Activated B cell treated with CpG ODN at 0.5 μM for 24 hours (primary cell): Measurements from ENCODE around the gene SETD3. TPM values are rescaled to one million over a fixed set of nuclear protein-coding genes. Genes with fewer than 3 reads are reported as not detected.

ENCODE experiments used
- ATAC-seq: fragments of 200-7000 bp; cut with Tn5 transposase; one replicate; pipeline ENCODE4 v1.10.0; 2021; ENCODE audit warnings: low read depth, mild to moderate bottlenecking, moderate library complexity
- CTCF ChIA-PET: fragments of 350-600 bp; sonication (Branson Sonifier 250); formaldehyde crosslinking; loops from one replicate; lab custom pipeline; 2021; ENCODE audit warnings: antibody characterized with exemption; lab: Charles Lee
- POLR2A ChIA-PET: fragments of 350-600 bp; sonication (Branson Sonifier 250); formaldehyde crosslinking; loops from one replicate; lab custom pipeline; 2021; ENCODE audit warnings: antibody characterized with exemption; lab: Charles Lee
- DNase-seq: peaks from one replicate; pipeline ENCODE4 v3.0.0; 2022
- H3K27ac Mint-ChIP-seq: one replicate; pipeline ENCODE4 v1.8.0; 2020; ENCODE audit warnings: mixed read lengths
- H3K27me3 Mint-ChIP-seq: one replicate; pipeline ENCODE4 v1.8.0; 2021; ENCODE audit warnings: mixed read lengths
- H3K36me3 Mint-ChIP-seq: one replicate; pipeline ENCODE4 v1.8.0; 2021; ENCODE audit warnings: low read depth, mixed read lengths
- H3K4me1 Mint-ChIP-seq: one replicate; pipeline ENCODE4 v1.8.0; 2021; ENCODE audit warnings: mixed read lengths
- H3K4me3 Mint-ChIP-seq: one replicate; pipeline ENCODE4 v1.8.0; 2020; ENCODE audit warnings: mild to moderate bottlenecking, mixed read lengths
- H3K9me3 Mint-ChIP-seq: one replicate; pipeline ENCODE4 v1.8.0; 2020; ENCODE audit warnings: mixed read lengths
- intact Hi-C: fragments of 100-400 bp; cut with micrococcal nuclease; formaldehyde crosslinking; loops from one replicate; pipeline ENCODE4 v1.15.1; 2024
- total RNA-seq: library from RNA; stranded (reverse); gene quantifications from 2 replicates; pipeline ENCODE4 v1.2.3, GENCODE V29; 2022
- TF ChIP-seq, protein P1 (sequence below): fragments of 200-600 bp; IDR thresholded peaks from one replicate; pipeline ENCODE4 v1.8.0; 2022; ENCODE audit warnings: antibody characterized with exemption, mild to moderate bottlenecking

The SETD3 gene
- total RNA-seq, 1 donor from 2014 or later = 31.9 TPM

DNA sequence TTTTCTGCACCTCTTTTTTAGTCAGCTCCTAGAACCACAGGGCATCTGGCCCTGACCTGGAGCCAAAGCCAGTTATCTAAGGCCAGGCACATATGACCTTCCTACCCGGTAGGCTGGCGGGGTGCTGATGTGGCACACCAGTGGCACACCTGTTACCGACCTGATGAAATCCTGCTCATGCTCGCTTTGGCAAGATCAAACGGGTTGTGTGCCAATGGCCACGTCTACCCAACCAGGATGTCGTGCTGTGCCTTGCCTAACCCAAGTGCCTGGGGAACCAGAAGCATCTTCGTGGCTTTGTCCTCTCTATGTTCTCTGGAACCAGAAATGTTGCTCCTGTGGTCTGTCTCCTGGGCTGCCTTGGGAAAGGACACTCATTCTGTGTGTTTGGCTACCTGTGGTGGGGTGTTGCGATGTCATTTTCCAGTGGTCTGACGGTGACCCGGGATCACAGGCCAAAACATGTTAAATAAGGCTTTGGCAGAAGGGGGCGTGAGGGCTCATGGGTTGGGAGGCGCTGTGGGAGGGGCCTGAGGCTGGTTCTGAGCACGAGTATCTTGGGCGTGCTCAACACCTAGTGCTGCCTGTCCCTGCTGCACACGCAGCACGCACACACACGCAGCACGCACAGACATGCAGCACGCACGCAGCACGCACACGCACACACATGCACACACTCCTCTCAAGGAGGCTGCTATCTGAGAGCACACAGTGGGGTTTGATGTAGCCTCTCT is 28.4 kb upstream of the SETD3 start:
- Mint-ChIP-seq H3K27me3 (no peaks in the 10 kb centered on the region), H3K4me1 (no peaks in the 10 kb centered on the region), H3K27ac (no peak overlapping the region), H3K9me3 (no peaks in the 10 kb centered on the region), H3K36me3 (peaks cover 77% of the 10 kb centered on the region), H3K4me3 (no peak overlapping the region)
- ATAC-seq (no peak), DNase-seq (no peak)
- ChIA-PET POLR2A (no interaction called here), CTCF (no interaction called here)
- intact Hi-C loops = no loop called here
- TF ChIP-seq, protein P1, sequence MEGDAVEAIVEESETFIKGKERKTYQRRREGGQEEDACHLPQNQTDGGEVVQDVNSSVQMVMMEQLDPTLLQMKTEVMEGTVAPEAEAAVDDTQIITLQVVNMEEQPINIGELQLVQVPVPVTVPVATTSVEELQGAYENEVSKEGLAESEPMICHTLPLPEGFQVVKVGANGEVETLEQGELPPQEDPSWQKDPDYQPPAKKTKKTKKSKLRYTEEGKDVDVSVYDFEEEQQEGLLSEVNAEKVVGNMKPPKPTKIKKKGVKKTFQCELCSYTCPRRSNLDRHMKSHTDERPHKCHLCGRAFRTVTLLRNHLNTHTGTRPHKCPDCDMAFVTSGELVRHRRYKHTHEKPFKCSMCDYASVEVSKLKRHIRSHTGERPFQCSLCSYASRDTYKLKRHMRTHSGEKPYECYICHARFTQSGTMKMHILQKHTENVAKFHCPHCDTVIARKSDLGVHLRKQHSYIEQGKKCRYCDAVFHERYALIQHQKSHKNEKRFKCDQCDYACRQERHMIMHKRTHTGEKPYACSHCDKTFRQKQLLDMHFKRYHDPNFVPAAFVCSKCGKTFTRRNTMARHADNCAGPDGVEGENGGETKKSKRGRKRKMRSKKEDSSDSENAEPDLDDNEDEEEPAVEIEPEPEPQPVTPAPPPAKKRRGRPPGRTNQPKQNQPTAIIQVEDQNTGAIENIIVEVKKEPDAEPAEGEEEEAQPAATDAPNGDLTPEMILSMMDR = no peak

DNA sequence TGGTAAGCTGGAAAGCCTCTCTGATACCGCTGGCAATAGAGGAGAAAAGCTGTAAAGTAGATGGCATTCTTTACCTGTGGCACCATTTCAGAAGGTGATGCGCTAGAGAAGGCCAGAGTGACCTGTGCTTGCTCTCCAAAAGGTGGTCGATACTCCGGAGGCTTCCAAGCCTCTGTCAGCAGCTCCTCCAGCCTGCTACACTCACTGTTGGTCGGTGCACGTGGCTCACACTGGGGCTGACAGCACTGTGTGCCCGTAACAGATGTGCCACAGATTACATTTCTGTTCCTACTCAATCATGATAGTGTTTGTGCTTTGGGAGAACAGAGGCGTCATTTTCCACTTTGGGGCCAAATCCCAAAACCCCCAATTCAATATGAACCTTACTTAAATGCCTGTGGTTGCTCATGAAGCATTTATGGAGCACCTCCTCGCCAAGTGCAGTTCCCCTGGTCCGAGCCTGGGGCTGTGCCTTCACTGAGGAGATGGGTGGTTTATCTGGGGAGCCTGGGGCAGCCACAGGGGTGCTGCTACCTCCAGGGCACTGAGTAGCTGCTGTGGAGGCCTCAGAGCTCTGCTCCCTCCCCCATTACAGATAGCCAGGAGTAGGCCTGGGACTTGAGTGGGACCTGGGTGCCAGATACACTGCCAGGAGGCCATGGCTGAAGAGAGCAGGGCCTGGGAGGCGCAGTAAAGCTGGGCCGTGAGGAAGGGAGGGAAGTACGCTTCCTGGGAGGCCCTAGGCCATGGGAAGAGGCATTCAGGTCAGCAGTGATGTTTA is 27.4 kb upstream of the SETD3 start:
- H3K27me3 Mint-ChIP-seq = no peaks in the 10 kb centered on the region
- POLR2A ChIA-PET = no interaction called here

DNA sequence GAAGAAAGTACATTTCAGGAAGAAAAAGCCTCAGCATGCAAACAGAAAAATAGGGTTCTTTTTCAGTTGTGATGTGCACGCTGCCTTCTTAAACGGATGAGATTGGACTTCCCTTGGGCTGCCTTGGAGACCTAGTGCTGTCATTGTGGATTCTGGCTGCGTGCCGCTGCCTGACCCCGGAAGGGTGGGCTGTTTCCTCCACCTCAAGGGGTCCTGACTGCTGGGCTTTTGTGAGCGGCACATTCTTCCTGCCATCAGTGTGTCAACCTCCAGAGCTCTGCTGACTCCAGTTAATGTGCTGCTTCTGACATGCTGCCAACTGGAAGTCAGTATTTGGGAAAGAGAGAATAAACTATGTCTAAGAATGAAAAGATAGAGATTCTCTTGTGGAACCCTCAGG is 25.6 kb upstream of the SETD3 start:
- no peak for ATAC-seq
- POLR2A ChIA-PET = no interaction called here

More for the DNA sequence above, 27.4 kb upstream of the SETD3 start:
- no peak for DNase-seq
- H3K4me3 Mint-ChIP-seq = no peak overlapping the region
- TF ChIP-seq, protein P1 = no peak
- H3K9me3 Mint-ChIP-seq = no peaks in the 10 kb centered on the region
- peaks cover 83% of the 10 kb centered on the region for H3K36me3 Mint-ChIP-seq
- ATAC-seq = no peak
- intact Hi-C loops = no loop called here
- no peaks in the 10 kb centered on the region for H3K4me1 Mint-ChIP-seq
- CTCF ChIA-PET = no interaction called here
- H3K27ac Mint-ChIP-seq = no peak overlapping the region

DNA sequence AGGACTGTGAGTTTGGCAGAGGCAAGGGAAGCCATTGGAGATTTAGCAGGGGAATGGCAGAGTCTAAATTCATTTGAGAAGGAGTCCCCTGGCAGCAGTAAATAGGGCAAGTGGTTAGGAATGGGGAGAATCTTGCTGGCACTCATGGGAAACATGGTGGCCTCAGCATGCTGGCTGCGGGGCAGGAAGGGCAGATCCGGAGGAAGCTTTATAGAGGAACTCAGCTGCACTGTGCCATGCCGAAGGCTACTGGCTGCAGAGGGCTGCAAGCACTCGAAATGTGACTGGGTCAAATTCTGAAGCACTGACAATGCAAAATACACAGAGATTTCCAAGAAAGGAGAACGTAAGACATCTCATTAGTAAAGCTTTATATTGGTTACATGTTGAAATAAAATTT is 24.4 kb upstream of the SETD3 start:
- intact Hi-C loops = no loop called here
- H3K4me1 Mint-ChIP-seq = no peaks in the 10 kb centered on the region
- H3K36me3 Mint-ChIP-seq = peaks cover 97% of the 10 kb centered on the region
- no peaks in the 10 kb centered on the region for H3K27me3 Mint-ChIP-seq
- H3K9me3 Mint-ChIP-seq = no peaks in the 10 kb centered on the region
- TF ChIP-seq, protein P1 = no peak
- ChIA-PET POLR2A (no interaction called here), CTCF (no interaction called here)
- H3K27ac Mint-ChIP-seq = no peak overlapping the region
- no peak overlapping the region for H3K4me3 Mint-ChIP-seq
- ATAC-seq = no peak
- no peak for DNase-seq

More for the DNA sequence above, 25.6 kb upstream of the SETD3 start:
- no peaks in the 10 kb centered on the region for H3K9me3 Mint-ChIP-seq
- intact Hi-C loops = no loop called here
- H3K27me3 Mint-ChIP-seq = no peaks in the 10 kb centered on the region
- TF ChIP-seq, protein P1 = no peak
- H3K4me3 Mint-ChIP-seq = no peak overlapping the region
- CTCF ChIA-PET = no interaction called here
- no peak for DNase-seq
- H3K4me1 Mint-ChIP-seq = no peaks in the 10 kb centered on the region
- H3K36me3 Mint-ChIP-seq = peaks cover 92% of the 10 kb centered on the region
- H3K27ac Mint-ChIP-seq = no peak overlapping the region

DNA sequence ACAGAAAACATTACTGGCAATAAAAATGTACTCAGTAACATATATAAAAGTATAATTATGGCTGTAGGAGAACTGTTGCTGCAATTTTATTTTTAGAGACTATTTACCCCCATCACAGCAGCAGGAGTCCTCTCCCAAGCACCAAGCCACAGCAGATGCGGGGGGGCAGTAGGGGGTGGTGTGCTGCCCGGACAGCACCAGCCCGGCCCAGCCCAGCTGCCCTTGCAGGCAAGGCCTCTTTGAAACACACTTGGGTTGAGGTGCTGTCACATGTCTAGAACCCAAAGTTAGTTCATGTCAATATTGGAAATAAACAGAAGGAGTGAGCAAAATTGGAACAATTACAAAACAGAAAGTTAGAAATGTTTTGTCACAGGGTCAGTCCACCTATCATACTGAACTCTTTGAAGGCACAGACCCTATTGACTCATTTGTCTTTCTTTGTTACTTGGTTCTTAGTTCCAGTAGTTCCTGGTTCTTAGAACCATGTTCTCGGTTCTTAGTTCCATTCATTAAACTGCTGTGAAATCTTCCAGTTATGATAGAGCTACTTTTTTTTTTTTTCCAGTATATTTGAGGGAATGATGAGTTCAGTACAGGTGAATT is 23.3 kb upstream of the SETD3 start:
- POLR2A ChIA-PET = no interaction called here

More for the DNA sequence above, 23.3 kb upstream of the SETD3 start:
- Mint-ChIP-seq H3K9me3 (no peaks in the 10 kb centered on the region), H3K36me3 (peaks cover 95% of the 10 kb centered on the region), H3K27ac (no peak overlapping the region), H3K4me1 (no peaks in the 10 kb centered on the region), H3K27me3 (no peaks in the 10 kb centered on the region), H3K4me3 (no peak overlapping the region)
- DNase-seq = no peak
- CTCF ChIA-PET = no interaction called here
- TF ChIP-seq, protein P1 = no peak
- intact Hi-C loops = no loop called here
- ATAC-seq = no peak
